Tibial artery (tissue), 4 donors: ENCODE measurements around the gene SIPA1L3.
A peak's percentile ranks its signal among the peaks of the same experiment; 100 is the strongest.

Experiments used
- DNase-seq, 2 donors: peaks; one replicate each; pipeline ENCODE4 v3.0.0-alpha.2; 2019
- H3K27ac ChIP-seq, 2 donors: fragments of 200-600 bp; sonication (generic) in 1 of 2; 1 replicate in 1 of 2; 2 replicates in 1 of 2; pipeline ENCODE4 v1.5.1; 2018 to 2019; ENCODE audit warnings: mild to moderate bottlenecking in 1 of 2
- H3K27me3 ChIP-seq, 2 donors: fragments of 200-600 bp; sonication (generic) in 1 of 2; one replicate each; pipeline versions ENCODE4 v1.5.1 to v1.6.0; 2016 to 2019
- H3K36me3 ChIP-seq, 3 donors: fragments of 200-600 bp; sonication (generic) in 2 of 3; one replicate each; pipeline ENCODE4 v1.5.1; 2016 to 2019; ENCODE audit warnings: mild to moderate bottlenecking in 2 of 3
- H3K4me1 ChIP-seq, 4 donors: fragments of 200-600 bp; sonication (generic) in 2 of 4; 1 replicate in 3 of 4; 2 replicates in 1 of 4; pipeline ENCODE4 v1.5.1; 2016 to 2019
- H3K4me3 ChIP-seq, 2 donors: fragments of 200-600 bp; sonication (generic) in 1 of 2; 1 replicate in 1 of 2; 2 replicates in 1 of 2; pipeline ENCODE4 v1.5.1; 2018 to 2019; ENCODE audit warnings: mild to moderate bottlenecking in 2 of 2
- H3K9me3 ChIP-seq, 3 donors: fragments of 200-600 bp; sonication (generic) in 1 of 3; one replicate each; pipeline ENCODE4 v1.5.1; 2016 to 2019
- CTCF ChIP-seq, 2 experiments: fragments of 200-600 bp in 1 of 2; fragments of 450-650 bp in 1 of 2; IDR thresholded peaks; one replicate each; pipeline ENCODE4 v1.5.1; 2017 to 2019; ENCODE audit warnings: antibody characterized with exemption in 2 of 2, mild to moderate bottlenecking in 1 of 2, moderate library complexity in 1 of 2
- intact Hi-C: fragments of 100-400 bp; cut with DNase I; formaldehyde crosslinking; loops from one replicate; pipeline ENCODE4 v1.15.0; 2023; ENCODE audit warnings: low total_unique reads

The SIPA1L3 gene

GRCh38 chr19:38207543-38207942 lies 300.5 kb downstream of the SIPA1L3 start:
- TF ChIP-seq CTCF (IDR thresholded peaks at IDR 0.05) = no peak
- DNase-seq = no peak
- no peaks in the 10 kb centered on the region for H3K9me3 ChIP-seq
- intact Hi-C loops = no loop called here
- peaks cover 0 to 28% (median 26%) of the 10 kb centered on the region in 4 donors for H3K4me1 ChIP-seq
- H3K27ac ChIP-seq = no peak overlapping the region
- peaks cover 6 to 47% (median 33%) of the 10 kb centered on the region in 3 donors for H3K36me3 ChIP-seq
- H3K27me3 ChIP-seq = peaks cover 0 to 35% of the 10 kb centered on the region in 2 donors
- no peak overlapping the region for H3K4me3 ChIP-seq

DNA sequence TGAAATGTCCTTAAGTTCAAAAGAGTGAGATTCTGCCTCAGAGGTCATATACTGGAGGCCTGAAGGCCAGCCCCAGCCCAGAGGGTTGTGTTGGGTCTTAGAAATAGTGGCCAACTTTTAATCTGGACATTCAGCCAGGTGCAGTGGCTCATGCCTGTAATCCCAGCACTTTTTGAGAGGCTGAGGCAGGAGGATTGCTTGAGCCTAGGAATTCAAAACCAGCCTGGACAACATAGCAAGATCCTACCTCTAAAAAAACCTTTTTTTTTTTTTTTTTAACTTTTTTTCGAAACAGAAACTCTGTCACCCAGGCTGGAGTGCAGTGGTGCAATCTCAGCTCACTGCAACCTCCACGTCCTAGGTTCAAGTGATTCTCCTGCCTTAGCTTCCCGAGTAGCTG lies 301.6 kb downstream of the SIPA1L3 start:
- TF ChIP-seq CTCF (IDR thresholded peaks at IDR 0.05) = no peak
- Histone ChIP-seq H3K4me1 (peaks cover 0 to 28% (median 26%) of the 10 kb centered on the region in 4 donors), H3K9me3 (no peaks in the 10 kb centered on the region), H3K27me3 (peaks cover 0 to 41% of the 10 kb centered on the region in 2 donors), H3K27ac (no peak overlapping the region), H3K4me3 (no peak overlapping the region), H3K36me3 (peaks cover 0 to 37% (median 22%) of the 10 kb centered on the region in 3 donors)
- no peak for DNase-seq
- intact Hi-C loops = no loop called here

DNA sequence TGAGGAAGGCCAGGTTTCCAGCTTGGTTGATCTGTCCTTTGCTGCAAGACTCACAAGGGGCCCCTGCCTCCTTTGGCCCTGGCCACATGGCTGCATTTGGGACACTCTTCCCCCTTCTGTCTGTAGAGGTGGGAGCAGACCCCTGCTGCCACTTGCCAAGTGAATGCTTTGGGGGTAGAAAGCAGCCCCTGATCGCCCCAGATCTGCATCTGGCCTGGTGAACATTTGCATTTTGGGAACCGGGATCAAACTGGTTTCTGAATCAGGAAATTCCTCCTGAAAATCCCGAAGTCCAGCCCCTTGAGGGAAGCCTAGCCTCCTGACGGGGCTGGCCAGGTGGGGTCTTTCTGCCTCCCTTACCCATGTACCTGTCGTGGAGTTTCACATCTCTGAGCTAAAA lies 302.1 kb downstream of the SIPA1L3 start:
- H3K27me3 ChIP-seq = peaks cover 0 to 47% of the 10 kb centered on the region in 2 donors
- peaks cover 0 to 31% (median 17%) of the 10 kb centered on the region in 3 donors for H3K36me3 ChIP-seq
- H3K4me3 ChIP-seq = peak overlapping the region; percentile 6 to 43
- peak overlapping the region; percentile 40 to 46 for H3K27ac ChIP-seq
- H3K4me1 ChIP-seq = peaks cover 0 to 28% (median 26%) of the 10 kb centered on the region in 4 donors
- TF ChIP-seq CTCF (IDR thresholded peaks at IDR 0.05) = no peak
- DNase-seq = no peak
- intact Hi-C loops = no loop called here
- no peaks in the 10 kb centered on the region for H3K9me3 ChIP-seq

DNA sequence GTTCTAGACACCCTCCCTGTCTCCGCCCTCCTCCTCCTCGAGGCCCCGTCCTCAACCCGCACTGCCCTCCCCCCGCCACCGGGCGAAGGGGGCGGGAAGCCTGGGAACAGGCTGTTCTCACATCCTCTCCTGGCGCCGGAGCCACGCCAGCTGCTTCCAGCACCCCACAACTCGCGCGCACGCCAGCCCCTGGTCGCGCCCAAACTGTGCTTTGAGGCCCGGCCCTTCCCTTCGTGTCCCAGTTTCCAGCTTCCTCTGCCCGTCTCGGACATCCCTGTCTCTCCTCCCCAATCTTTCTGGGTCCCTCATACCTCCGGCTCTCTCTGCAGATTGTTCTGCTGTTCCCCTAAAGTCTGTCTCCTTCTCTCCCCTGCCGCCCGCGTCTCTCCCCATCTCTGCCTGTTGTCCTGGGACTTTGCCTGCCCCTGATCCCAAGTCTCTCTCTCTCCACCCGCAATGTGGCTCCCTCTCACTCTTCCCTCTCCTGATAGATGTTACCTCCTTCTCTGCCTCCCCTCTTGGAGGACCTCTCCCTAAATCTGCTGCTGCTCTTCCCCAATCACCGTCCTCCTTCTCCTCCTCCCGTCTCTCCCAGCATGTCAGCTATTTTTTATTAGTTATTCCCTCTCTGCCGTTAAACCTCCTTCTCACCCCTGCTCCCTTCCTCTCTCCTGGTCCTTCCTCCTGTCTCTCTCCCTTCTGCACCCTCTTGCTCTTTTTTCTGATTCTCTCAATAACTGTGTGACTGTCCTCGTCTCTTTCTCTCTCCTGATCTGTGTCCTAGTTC lies 302.9 kb downstream of the SIPA1L3 start:
- Histone ChIP-seq H3K36me3 (peaks cover 0 to 24% (median 13%) of the 10 kb centered on the region in 3 donors), H3K9me3 (no peaks in the 10 kb centered on the region), H3K27ac (peak overlapping the region; percentile 39 to 46), H3K4me1 (peaks cover 0 to 28% (median 26%) of the 10 kb centered on the region in 4 donors), H3K27me3 (peaks cover 0 to 51% of the 10 kb centered on the region in 2 donors), H3K4me3 (peak overlapping the region; percentile 6 to 43)
- intact Hi-C loops = no loop called here
- peak; percentile 74 to 84 for DNase-seq
- no peak for TF ChIP-seq CTCF (IDR thresholded peaks at IDR 0.05)

DNA sequence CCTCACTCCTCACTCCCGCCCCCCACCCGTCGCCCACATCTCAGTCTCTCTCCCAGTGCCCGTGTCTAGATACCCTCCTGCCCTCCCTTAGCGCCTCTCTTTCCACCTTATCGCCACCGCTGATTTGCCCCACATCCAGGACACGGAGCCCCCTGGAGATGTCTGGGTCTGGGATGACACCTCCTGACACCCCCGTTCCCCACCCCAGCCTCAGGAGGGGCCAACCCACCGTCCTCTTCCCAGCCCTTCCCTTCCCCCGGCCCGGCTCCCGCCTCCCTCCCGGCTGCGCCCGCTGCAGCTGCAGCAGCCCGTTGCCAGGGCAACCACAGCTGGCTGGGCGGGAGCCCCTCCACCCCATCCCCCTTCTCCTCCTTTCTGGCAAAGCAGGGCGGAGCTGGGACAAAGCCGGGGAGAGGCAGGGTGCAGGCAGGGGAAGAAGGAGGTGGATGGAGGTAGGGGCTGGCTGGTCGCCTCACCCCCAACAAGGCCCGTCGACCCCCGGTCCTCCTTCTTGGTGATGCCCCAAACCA lies 303.5 kb downstream of the SIPA1L3 start:
- no peak for DNase-seq
- H3K4me3 ChIP-seq = peak overlapping the region; percentile 6 to 43
- intact Hi-C loops = no loop called here
- no peaks in the 10 kb centered on the region for H3K9me3 ChIP-seq
- peak overlapping the region; percentile 39 to 46 for H3K27ac ChIP-seq
- peaks cover 0 to 51% of the 10 kb centered on the region in 2 donors for H3K27me3 ChIP-seq
- peaks cover 0 to 28% (median 26%) of the 10 kb centered on the region in 4 donors for H3K4me1 ChIP-seq
- no peak for TF ChIP-seq CTCF (IDR thresholded peaks at IDR 0.05)
- H3K36me3 ChIP-seq = peaks cover 0 to 20% (median 13%) of the 10 kb centered on the region in 3 donors
